Activated CD4-positive, alpha-beta T cell treated with anti-CD3 and anti-CD28 coated beads, Interleukin-2, amount 50 U/mL, for 4 hours (primary cell): Measurements from ENCODE around the gene HOXC11.
A peak's percentile ranks its signal among the peaks of the same experiment; 100 is the strongest.

Experiments
- DNase-seq, 2 experiments: peaks; one replicate each; pipeline ENCODE4 v3.0.0-alpha.2; 2020

HOXC11 gene

GRCh38 chr12:53974084-53975063 lies 1.4 kb downstream of the HOXC11 start, which contains the start of gene HOTAIR:
HOTAIR (minus strand) TSS chr12:53974954.
- DNase-seq, result no peak

- DNase-seq, result no peak
These were observed 2.1 kb downstream of the HOXC11 start for GRCh38 chr12:53975064-53975471.

- DNase-seq, result no peak
These were observed 2.7 kb downstream of the HOXC11 start for GRCh38 chr12:53975479-53976152.

GRCh38 chr12:53976172-53976822 lies 3.4 kb downstream of the HOXC11 start:
- DNase-seq, result no peak

- no peak for DNase-seq
These were observed 4.1 kb downstream of the HOXC11 start for GRCh38 chr12:53976823-53977595.

- no peak for DNase-seq
These were observed 4.9 kb downstream of the HOXC11 start for GRCh38 chr12:53977596-53978445.

GRCh38 chr12:53978477-53979356 lies 5.8 kb downstream of the HOXC11 start:
- DNase-seq, result no peak

- no peak for DNase-seq
These were observed 7.3 kb downstream of the HOXC11 start for GRCh38 chr12:53980104-53980801.

- no peak for DNase-seq
These were observed 8.0 kb downstream of the HOXC11 start for GRCh38 chr12:53980802-53981496.

- DNase-seq, result no peak
These were observed 9.0 kb downstream of the HOXC11 start for GRCh38 chr12:53981634-53982565.

GRCh38 chr12:53982648-53983567 lies 10.0 kb downstream of the HOXC11 start:
- no peak for DNase-seq

GRCh38 chr12:53983568-53983949 lies 10.6 kb downstream of the HOXC11 start:
- no peak for DNase-seq

- no peak for DNase-seq
These were observed 11.1 kb downstream of the HOXC11 start for GRCh38 chr12:53983950-53984572.

GRCh38 chr12:53984901-53985691 lies 12.2 kb downstream of the HOXC11 start, which contains the start of gene HOXC10:
HOXC10 (plus strand) TSS chr12:53985146; CDS start chr12:53985260, 114 bp downstream.
- DNase-seq, result peak; percentile 68 to 70

GRCh38 chr12:53985692-53985993 lies 12.7 kb downstream of the HOXC11 start:
- no peak for DNase-seq
